ENCODE data around the gene RWDD1.

Gene RWDD1

DNA sequence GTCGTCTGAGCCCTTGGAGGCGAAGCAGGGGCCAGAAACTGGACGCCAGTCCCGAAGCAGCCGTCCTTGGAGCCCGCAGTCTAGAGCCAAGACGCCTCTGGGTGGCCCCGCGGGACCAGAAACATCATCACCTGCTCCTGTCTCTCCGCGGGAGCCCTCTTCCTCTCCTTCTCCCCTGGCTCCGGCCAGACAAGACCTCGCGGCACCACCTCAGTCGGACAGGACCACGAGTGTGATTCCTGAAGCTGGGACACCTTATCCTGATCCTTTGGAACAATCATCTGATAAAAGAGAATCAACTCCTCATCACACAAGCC is 45.4 kb downstream of the RWDD1 start:
- H3K27ac ChIP-seq (ENCODE audit: low read depth, low read length) = no peak overlapping the region
- TF ChIP-seq, protein P1, sequence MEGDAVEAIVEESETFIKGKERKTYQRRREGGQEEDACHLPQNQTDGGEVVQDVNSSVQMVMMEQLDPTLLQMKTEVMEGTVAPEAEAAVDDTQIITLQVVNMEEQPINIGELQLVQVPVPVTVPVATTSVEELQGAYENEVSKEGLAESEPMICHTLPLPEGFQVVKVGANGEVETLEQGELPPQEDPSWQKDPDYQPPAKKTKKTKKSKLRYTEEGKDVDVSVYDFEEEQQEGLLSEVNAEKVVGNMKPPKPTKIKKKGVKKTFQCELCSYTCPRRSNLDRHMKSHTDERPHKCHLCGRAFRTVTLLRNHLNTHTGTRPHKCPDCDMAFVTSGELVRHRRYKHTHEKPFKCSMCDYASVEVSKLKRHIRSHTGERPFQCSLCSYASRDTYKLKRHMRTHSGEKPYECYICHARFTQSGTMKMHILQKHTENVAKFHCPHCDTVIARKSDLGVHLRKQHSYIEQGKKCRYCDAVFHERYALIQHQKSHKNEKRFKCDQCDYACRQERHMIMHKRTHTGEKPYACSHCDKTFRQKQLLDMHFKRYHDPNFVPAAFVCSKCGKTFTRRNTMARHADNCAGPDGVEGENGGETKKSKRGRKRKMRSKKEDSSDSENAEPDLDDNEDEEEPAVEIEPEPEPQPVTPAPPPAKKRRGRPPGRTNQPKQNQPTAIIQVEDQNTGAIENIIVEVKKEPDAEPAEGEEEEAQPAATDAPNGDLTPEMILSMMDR (IDR thresholded peaks at IDR 0.05; ENCODE audit: low read depth, low read length, poor library complexity, severe bottlenecking) = no peak
- TF ChIP-seq EZH2phosphoT487 (IDR thresholded peaks at IDR 0.05; ENCODE audit: borderline replicate concordance, low read length) = no peak
- H3K27me3 ChIP-seq (ENCODE audit: control insufficient read depth, low read length) = peaks cover 15% of the 10 kb centered on the region
- H3K4me3 ChIP-seq (ENCODE audit: low read length) = peak overlapping the region; percentile 85
- no peaks in the 10 kb centered on the region for H3K9me2 ChIP-seq (replicated peaks; ENCODE audit: control insufficient read depth, low read length)
- no peaks in the 10 kb centered on the region for H3K79me2 ChIP-seq (ENCODE audit: control insufficient read depth, low read length)
- no peaks in the 10 kb centered on the region for H3K9me3 ChIP-seq (ENCODE audit: control insufficient read depth, insufficient read depth, low read length)
- H3K36me3 ChIP-seq (ENCODE audit: control insufficient read depth, low read length) = no peaks in the 10 kb centered on the region
- no peaks in the 10 kb centered on the region; the same call in 1 of the 2 replicates for H3F3A ChIP-seq (ENCODE audit: control insufficient read depth, insufficient read depth)
- H3K4me1 ChIP-seq (ENCODE audit: control insufficient read depth, low read length) = peaks cover 17% of the 10 kb centered on the region
- H4K20me1 ChIP-seq (ENCODE audit: control insufficient read depth, insufficient read depth, low read depth, low read length) = no peaks in the 10 kb centered on the region
- H3K4me2 ChIP-seq (ENCODE audit: low read length) = peak overlapping the region; percentile 84

DNA sequence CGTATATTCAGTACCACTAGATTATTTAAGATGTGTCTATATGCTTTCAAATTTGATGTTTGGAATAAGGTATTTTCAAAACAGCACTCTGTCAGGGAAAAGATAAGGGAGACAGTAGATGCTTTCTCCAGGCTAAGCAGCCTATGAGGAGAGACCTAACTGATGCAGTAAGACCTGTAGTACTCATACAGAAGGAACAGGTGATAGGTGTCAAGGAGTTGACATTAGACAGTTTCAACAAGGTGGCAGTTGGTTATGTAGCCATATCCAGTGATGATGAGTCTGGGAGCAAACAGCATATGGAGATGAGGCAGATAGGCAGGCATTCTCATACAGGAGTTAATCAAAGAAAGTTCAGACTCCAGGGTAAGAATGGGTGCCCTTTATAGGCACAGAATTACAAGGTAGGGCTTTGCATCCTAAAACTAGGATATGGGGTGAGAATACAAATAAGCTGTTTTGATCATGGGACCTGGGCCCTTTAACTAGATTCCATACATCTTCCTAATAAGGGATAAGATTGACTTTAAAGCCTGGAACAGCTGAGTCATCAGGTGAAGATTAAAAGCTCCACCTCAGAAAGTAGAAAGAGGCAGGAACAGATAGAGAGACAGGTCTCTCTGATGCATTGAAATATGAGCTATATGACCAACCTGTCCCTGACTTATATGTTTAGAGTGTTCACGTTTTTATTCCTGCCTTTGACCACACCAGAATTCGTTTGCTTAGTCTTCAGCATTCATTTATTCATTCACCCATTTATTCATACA is 52.9 kb downstream of the RWDD1 start:
- no peaks in the 10 kb centered on the region for H3K9me3 ChIP-seq (ENCODE audit: control insufficient read depth, insufficient read depth, low read length)
- TF ChIP-seq, protein P1 (IDR thresholded peaks at IDR 0.05; ENCODE audit: low read depth, low read length, poor library complexity, severe bottlenecking) = no peak
- TF ChIP-seq EZH2phosphoT487 (IDR thresholded peaks at IDR 0.05; ENCODE audit: borderline replicate concordance, low read length) = no peak

DNA sequence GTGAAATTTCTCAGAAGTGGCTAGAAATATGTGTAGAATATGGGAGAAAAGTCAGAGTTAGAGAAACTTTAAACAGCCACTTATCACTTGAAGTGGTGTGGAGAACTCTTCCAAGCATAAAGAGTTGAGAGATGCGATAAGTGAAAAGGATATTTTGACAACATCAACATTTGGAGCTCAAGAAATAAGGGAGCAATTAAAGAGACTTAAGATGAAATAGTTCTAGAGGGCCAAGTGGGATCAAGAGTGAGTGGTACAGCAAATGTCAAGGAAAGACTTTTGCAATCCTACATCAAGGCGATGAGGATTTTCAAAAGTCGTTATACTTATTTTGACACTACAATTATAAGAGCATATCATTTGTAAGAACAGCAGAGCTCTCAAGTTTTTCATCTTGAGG is 54.6 kb downstream of the RWDD1 start:
- TF ChIP-seq, protein P1 (IDR thresholded peaks at IDR 0.05; ENCODE audit: low read depth, low read length, poor library complexity, severe bottlenecking) = no peak
- TF ChIP-seq EZH2phosphoT487 (IDR thresholded peaks at IDR 0.05; ENCODE audit: borderline replicate concordance, low read length) = no peak
- Histone ChIP-seq H3K9me2 (replicated peaks; ENCODE audit: control insufficient read depth, low read length) (no peaks in the 10 kb centered on the region), H3K9me3 (ENCODE audit: control insufficient read depth, insufficient read depth, low read length) (no peaks in the 10 kb centered on the region), H3K27me3 (ENCODE audit: control insufficient read depth, low read length) (peaks cover 3% of the 10 kb centered on the region; the same call in 1 of the 2 replicates), H3K79me2 (ENCODE audit: control insufficient read depth, low read length) (no peaks in the 10 kb centered on the region), H3K4me1 (ENCODE audit: control insufficient read depth, low read length) (peaks cover 14% of the 10 kb centered on the region), H3K4me2 (ENCODE audit: low read length) (no peak overlapping the region), H3F3A (ENCODE audit: control insufficient read depth, insufficient read depth) (0 out of 2 replicates have a peak, but pooled peaks cover 2% of the 10 kb centered on the region), H3K4me3 (ENCODE audit: low read length) (no peak overlapping the region), H4K20me1 (ENCODE audit: control insufficient read depth, insufficient read depth, low read depth, low read length) (no peaks in the 10 kb centered on the region), H3K36me3 (ENCODE audit: control insufficient read depth, low read length) (no peaks in the 10 kb centered on the region), H3K27ac (ENCODE audit: low read depth, low read length) (no peak overlapping the region)

More for the DNA sequence above, 52.9 kb downstream of the RWDD1 start:
- no peaks in the 10 kb centered on the region for H3K9me2 ChIP-seq (replicated peaks; ENCODE audit: control insufficient read depth, low read length)
- H3K4me3 ChIP-seq (ENCODE audit: low read length) = no peak overlapping the region
- no peak overlapping the region for H3K4me2 ChIP-seq (ENCODE audit: low read length)
- no peaks in the 10 kb centered on the region for H3F3A ChIP-seq (ENCODE audit: control insufficient read depth, insufficient read depth)
- no peaks in the 10 kb centered on the region for H4K20me1 ChIP-seq (ENCODE audit: control insufficient read depth, insufficient read depth, low read depth, low read length)
- H3K36me3 ChIP-seq (ENCODE audit: control insufficient read depth, low read length) = no peaks in the 10 kb centered on the region
- H3K27ac ChIP-seq (ENCODE audit: low read depth, low read length) = no peak overlapping the region
- peaks cover 1% of the 10 kb centered on the region for H3K4me1 ChIP-seq (ENCODE audit: control insufficient read depth, low read length)
- H3K79me2 ChIP-seq (ENCODE audit: control insufficient read depth, low read length) = no peaks in the 10 kb centered on the region
- peaks cover 3% of the 10 kb centered on the region; the same call in 1 of the 2 replicates for H3K27me3 ChIP-seq (ENCODE audit: control insufficient read depth, low read length)
